HG02678 (cell line): ENCODE measurements around the gene TUSC2.
"Not testable (repeated sequence)": the region's sequence is repeated elsewhere in the genome, so short reads cannot be mapped to it uniquely, and the experiment has no call there.

Experiments
- ATAC-seq: cut with Tn5 transposase; IDR thresholded peaks from one replicate; pipeline ENCODE4 v1.9.1; 2021; ENCODE audit warnings: mild to moderate bottlenecking, moderate library complexity; ENCODE audit not compliant: unreplicated experiment

Gene TUSC2

GRCh38 chr3:50319894-50320625 lies 8.0 kb downstream of the TUSC2 start:
- no peak for ATAC-seq

- no peak for ATAC-seq
Observed at GRCh38 chr3:50319181-50319893, 8.7 kb downstream of the TUSC2 start.

GRCh38 chr3:50318615-50319014 lies 9.4 kb downstream of the TUSC2 start:
- no peak for ATAC-seq

- ATAC-seq = no peak
Observed at GRCh38 chr3:50318163-50318562, 9.9 kb downstream of the TUSC2 start.

- ATAC-seq = no peak
Observed at GRCh38 chr3:50317300-50317699, 10.7 kb downstream of the TUSC2 start.

GRCh38 chr3:50316657-50317242 lies 11.3 kb downstream of the TUSC2 start:
- ATAC-seq = no peak

- ATAC-seq = no peak
Observed at GRCh38 chr3:50314816-50315215, 13.2 kb downstream of the TUSC2 start.

GRCh38 chr3:50314342-50314741 lies 13.7 kb downstream of the TUSC2 start:
- ATAC-seq = no peak

GRCh38 chr3:50312041-50312440 lies 16.0 kb downstream of the TUSC2 start:
- ATAC-seq = not testable (repeated sequence)

GRCh38 chr3:50304601-50305000 lies 23.4 kb downstream of the TUSC2 start:
- no peak for ATAC-seq

GRCh38 chr3:50303013-50303815 lies 24.8 kb downstream of the TUSC2 start, which contains the start of gene HYAL1:
HYAL1 (minus strand) TSS chr3:50303574; CDS start chr3:50302956, 618 bp downstream.
- no peak for ATAC-seq

GRCh38 chr3:50302095-50303012 lies 25.7 kb downstream of the TUSC2 start:
- ATAC-seq = no peak

GRCh38 chr3:50300681-50301254 lies 27.3 kb downstream of the TUSC2 start:
- no peak for ATAC-seq

- ATAC-seq = no peak
Observed at GRCh38 chr3:50299929-50300680, 27.9 kb downstream of the TUSC2 start.

GRCh38 chr3:50299638-50299928 lies 28.4 kb downstream of the TUSC2 start:
- ATAC-seq = no peak

- ATAC-seq = peak; percentile 86
Observed at GRCh38 chr3:50298836-50299637, 29.0 kb downstream of the TUSC2 start, which contains the start of the genes HYAL3 and NAA80. HYAL3 (minus strand) TSS chr3:50299405; CDS start chr3:50295602, 3,803 bp downstream. NAA80 (minus strand) TSS chr3:50299405; CDS start chr3:50297463, 1,942 bp downstream.

GRCh38 chr3:50297896-50298725 lies 29.9 kb downstream of the TUSC2 start:
- no peak for ATAC-seq
